Measurements from ENCODE around the gene STARD3.
A peak's percentile ranks its signal among the peaks of the same experiment; 100 is the strongest.
"Not testable (repeated sequence)": the region's sequence is repeated elsewhere in the genome, so short reads cannot be mapped to it uniquely, and the experiment has no call there.

The STARD3 gene

GRCh38 chr17:39695089-39695474 is 58.1 kb downstream of the STARD3 start:
- no peak for DNase-seq

GRCh38 chr17:39696731-39697130 is 59.8 kb downstream of the STARD3 start:
- DNase-seq = no peak

- DNase-seq = no peak
Measured at GRCh38 chr17:39697961-39698360, 61.0 kb downstream of the STARD3 start.

GRCh38 chr17:39699157-39699817 is 62.3 kb downstream of the STARD3 start:
- not testable (repeated sequence) for DNase-seq

- peak in 3 of 14 donors; percentile 10 to 38 (median 29) for DNase-seq
Measured at GRCh38 chr17:39699818-39700147, 62.8 kb downstream of the STARD3 start, which contains the start of gene ERBB2. Gene ERBB2 (plus strand): TSS chr17:39700064. CDS start chr17:39700239, 175 bp downstream.

GRCh38 chr17:39700148-39700987 is 63.4 kb downstream of the STARD3 start:
- DNase-seq = peak in 2 of 14 donors; percentile 38 to 46

GRCh38 chr17:39701012-39701783 is 64.3 kb downstream of the STARD3 start:
- DNase-seq = no peak

- DNase-seq = no peak
Measured at GRCh38 chr17:39701784-39702422, 65.0 kb downstream of the STARD3 start.

GRCh38 chr17:39702901-39703893 is 66.3 kb downstream of the STARD3 start:
- DNase-seq = no peak

GRCh38 chr17:39703913-39704312 is 67.0 kb downstream of the STARD3 start:
- no peak for DNase-seq

- DNase-seq = no peak
Measured at GRCh38 chr17:39704821-39705551, 68.0 kb downstream of the STARD3 start.

- peak in 2 of 14 donors; percentile 23 to 24 for DNase-seq
Measured at GRCh38 chr17:39705786-39706348, 68.9 kb downstream of the STARD3 start.

- DNase-seq = peak in 1 of 14 donors; percentile 14
Measured at GRCh38 chr17:39706383-39706782, 69.4 kb downstream of the STARD3 start.

- no peak for DNase-seq
Measured at GRCh38 chr17:39706921-39707337, 70.0 kb downstream of the STARD3 start.

- no peak for DNase-seq
Measured at GRCh38 chr17:39709319-39709997, 72.5 kb downstream of the STARD3 start.

GRCh38 chr17:39709998-39710964 is 73.3 kb downstream of the STARD3 start:
- no peak for DNase-seq

GRCh38 chr17:39711071-39711470 is 74.1 kb downstream of the STARD3 start:
- not testable (repeated sequence) for DNase-seq

- no peak for DNase-seq
Measured at GRCh38 chr17:39711851-39712250, 74.9 kb downstream of the STARD3 start.

Measured in C1 segment of cervical spinal cord (tissue), 14 donors.